ENCODE measurements around the gene KLHDC8B.

The KLHDC8B gene

GRCh38 chr3:49161197-49161596 lies 10.2 kb upstream of the KLHDC8B start:
- DNase-seq: no peak

GRCh38 chr3:49161808-49162530 lies 9.4 kb upstream of the KLHDC8B start:
- peak in 1 of 2 donors; percentile 10 for DNase-seq

GRCh38 chr3:49162751-49163419 lies 8.5 kb upstream of the KLHDC8B start:
- DNase-seq: no peak

GRCh38 chr3:49163609-49164008 lies 7.8 kb upstream of the KLHDC8B start:
- no peak for DNase-seq

- DNase-seq: no peak
These were observed 6.2 kb upstream of the KLHDC8B start for GRCh38 chr3:49164983-49165720.

- DNase-seq: peak; percentile 67 to 80
These were observed 5.3 kb upstream of the KLHDC8B start, which contains the start of gene CCDC71 for GRCh38 chr3:49165771-49166751. Gene CCDC71, minus strand, starts transcription at chr3:49166331. Its CDS starts 2,123 bp downstream, at chr3:49164208.

GRCh38 chr3:49166752-49167556 lies 4.4 kb upstream of the KLHDC8B start:
- DNase-seq: no peak

GRCh38 chr3:49170744-49171118 lies 667 bp upstream of the KLHDC8B start:
- no peak for DNase-seq

GRCh38 chr3:49171775-49172500 lies 540 bp downstream of the KLHDC8B start:
- no peak for DNase-seq

GRCh38 chr3:49172551-49173041 lies 1.2 kb downstream of the KLHDC8B start:
- no peak for DNase-seq

- DNase-seq: no peak
These were observed 1.9 kb downstream of the KLHDC8B start for GRCh38 chr3:49173116-49173791.

- no peak for DNase-seq
These were observed 2.4 kb downstream of the KLHDC8B start for GRCh38 chr3:49173792-49174170.

- DNase-seq: no peak
These were observed 3.1 kb downstream of the KLHDC8B start for GRCh38 chr3:49174397-49174985.

GRCh38 chr3:49175530-49175929 lies 4.1 kb downstream of the KLHDC8B start:
- DNase-seq: no peak

GRCh38 chr3:49177073-49177472 lies 5.7 kb downstream of the KLHDC8B start:
- no peak for DNase-seq

- no peak for DNase-seq
These were observed 8.7 kb downstream of the KLHDC8B start for GRCh38 chr3:49180116-49180515.

GRCh38 chr3:49181351-49181750 lies 10.0 kb downstream of the KLHDC8B start:
- DNase-seq: no peak

- DNase-seq: no peak
These were observed 11.3 kb downstream of the KLHDC8B start for GRCh38 chr3:49182682-49183081.

- DNase-seq: no peak
These were observed 12.5 kb downstream of the KLHDC8B start for GRCh38 chr3:49183873-49184272.

GRCh38 chr3:49191741-49192140 lies 20.3 kb downstream of the KLHDC8B start:
- DNase-seq: no peak

Data from inflammatory macrophage treated with lipopolysaccharide for 1 hour (primary cell).